Sigmoid colon (tissue), 4 donors: ENCODE data around the gene CCDC142.

Experiments used
- CTCF ChIP-seq, 4 experiments: fragments of 450-650 bp in 3 of 4; fragments of 200-600 bp in 1 of 4; IDR thresholded peaks; one replicate each; pipeline ENCODE4 v1.5.1; 2016 to 2019; ENCODE audit warnings: antibody characterized with exemption in 4 of 4, mild to moderate bottlenecking in 3 of 4, moderate library complexity in 2 of 4
- EP300 ChIP-seq, 4 donors: sonication (generic); formaldehyde crosslinking; IDR thresholded peaks; one replicate each; pipeline ENCODE4 v1.6.1; 2017; ENCODE audit warnings: antibody characterized with exemption in 4 of 4
- POLR2A ChIP-seq, 2 donors: fragments of 450-650 bp; IDR thresholded peaks; one replicate each; pipeline ENCODE4 v1.6.1; 2016; ENCODE audit warnings: antibody characterized with exemption in 2 of 2, mild to moderate bottlenecking in 2 of 2, moderate library complexity in 2 of 2
- POLR2AphosphoS5 ChIP-seq, 4 donors: sonication (generic); formaldehyde crosslinking; IDR thresholded peaks; one replicate each; pipeline ENCODE4 v1.6.1; 2017; ENCODE audit warnings: antibody characterized with exemption in 4 of 4

GRCh38 chr2:74474899-74475298 is 7.9 kb downstream of the CCDC142 start:
- no peak for TF ChIP-seq POLR2AphosphoS5 (IDR thresholded peaks at IDR 0.05)
- no peak for TF ChIP-seq CTCF (IDR thresholded peaks at IDR 0.05)
- no peak for TF ChIP-seq POLR2A (IDR thresholded peaks at IDR 0.05)
- no peak for TF ChIP-seq EP300 (IDR thresholded peaks at IDR 0.05)
